Spinal cord (tissue), 10 donors: ENCODE data around the gene NUDT3. TPM values are rescaled to one million over a fixed set of nuclear protein-coding genes. Genes with fewer than 3 reads are reported as not detected.
A peak's percentile ranks its signal among the peaks of the same experiment; 100 is the strongest.
"Not testable (repeated sequence)": the region's sequence is repeated elsewhere in the genome, so short reads cannot be mapped to it uniquely, and the experiment has no call there.

Experiments
- DNase-seq, 6 donors: peaks; one replicate each; pipeline versions ENCODE4 v3.0.0 to v3.0.0-alpha.2; 2013 to 2015; ENCODE audit warnings: low spot score in 6 of 6, low read depth in 4 of 6
- H3K27ac ChIP-seq: one replicate; pipeline ENCODE4 v1.5.1; 2013; ENCODE audit warnings: low read depth, low read length, control low read depth
- H3K27me3 ChIP-seq: one replicate; pipeline ENCODE4 v1.6.1; 2013; ENCODE audit warnings: low read length; ENCODE audit not compliant: control insufficient read depth, insufficient read depth
- H3K36me3 ChIP-seq: one replicate; pipeline ENCODE4 v1.6.1; 2013; ENCODE audit warnings: low read length; ENCODE audit not compliant: control insufficient read depth, insufficient read depth
- H3K4me1 ChIP-seq: one replicate; pipeline ENCODE4 v1.6.1; 2013; ENCODE audit warnings: low read length; ENCODE audit not compliant: control insufficient read depth, insufficient read depth
- H3K4me3 ChIP-seq: one replicate; pipeline ENCODE4 v1.5.1; 2013; ENCODE audit warnings: low read depth, low read length, control low read depth
- H3K9me3 ChIP-seq: one replicate; pipeline ENCODE4 v1.6.1; 2013; ENCODE audit warnings: low read length; ENCODE audit not compliant: control insufficient read depth, insufficient read depth
- WGBS: methylation state at CpG from one replicate; pipeline ENCODE4 v1.1.5; 2013; ENCODE audit warnings: missing lambda C conversion rate; ENCODE audit not compliant: insufficient coverage; 5-methylcytosine and 5-hydroxymethylcytosine counted together
- polyA plus RNA-seq, 2 donors: library from polyadenylated mRNA; unstranded; fragments of 120-200 nt; gene quantifications; one replicate each; pipeline ENCODE4 v1.2.1, GENCODE V29; 2013; ENCODE audit not compliant: insufficient read length in 2 of 2
- total RNA-seq, 2 donors: library from RNA; depleted of rRNA in 1 of 2; stranded (reverse); fragments of 120-200 nt in 1 of 2; fragments of >200 nt in 1 of 2; gene quantifications; one replicate each; pipeline versions ENCODE4 v1.2.3 to v1.2.4, GENCODE V29; 2013 to 2014
- donor health status: healthy.

The NUDT3 gene
- total and polyA plus RNA-seq, 4 donors: 43.8 to 106 (median 59.8) TPM

DNA sequence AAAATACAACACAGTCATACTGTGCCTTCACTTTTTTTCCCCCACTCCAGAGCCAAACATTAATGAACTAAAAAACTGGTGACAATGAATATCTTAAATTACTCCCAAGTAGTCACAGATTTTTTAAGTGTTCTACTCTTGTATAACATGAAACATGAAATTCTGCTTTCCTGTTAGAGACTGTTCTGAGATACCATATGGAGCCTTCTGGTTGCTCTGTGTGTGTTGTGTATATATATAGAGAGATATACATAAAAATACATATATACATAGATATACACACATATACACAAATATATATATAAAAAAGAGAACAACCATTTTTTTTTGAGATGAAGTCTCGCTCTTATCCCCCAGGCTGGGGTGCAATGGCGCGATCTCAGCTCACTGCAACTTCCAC lies 63.5 kb downstream of the NUDT3 start:
- Histone ChIP-seq H3K27me3 (no peaks in the 10 kb centered on the region), H3K4me3 (no peak overlapping the region), H3K27ac (no peak overlapping the region), H3K36me3 (peaks cover 7% of the 10 kb centered on the region), H3K4me1 (peaks cover 6% of the 10 kb centered on the region), H3K9me3 (no peaks in the 10 kb centered on the region)
- peak in 1 of 6 donors; percentile 54 for DNase-seq
- WGBS: no CpG with 5 or more reads among the region's 3 CpGs

DNA sequence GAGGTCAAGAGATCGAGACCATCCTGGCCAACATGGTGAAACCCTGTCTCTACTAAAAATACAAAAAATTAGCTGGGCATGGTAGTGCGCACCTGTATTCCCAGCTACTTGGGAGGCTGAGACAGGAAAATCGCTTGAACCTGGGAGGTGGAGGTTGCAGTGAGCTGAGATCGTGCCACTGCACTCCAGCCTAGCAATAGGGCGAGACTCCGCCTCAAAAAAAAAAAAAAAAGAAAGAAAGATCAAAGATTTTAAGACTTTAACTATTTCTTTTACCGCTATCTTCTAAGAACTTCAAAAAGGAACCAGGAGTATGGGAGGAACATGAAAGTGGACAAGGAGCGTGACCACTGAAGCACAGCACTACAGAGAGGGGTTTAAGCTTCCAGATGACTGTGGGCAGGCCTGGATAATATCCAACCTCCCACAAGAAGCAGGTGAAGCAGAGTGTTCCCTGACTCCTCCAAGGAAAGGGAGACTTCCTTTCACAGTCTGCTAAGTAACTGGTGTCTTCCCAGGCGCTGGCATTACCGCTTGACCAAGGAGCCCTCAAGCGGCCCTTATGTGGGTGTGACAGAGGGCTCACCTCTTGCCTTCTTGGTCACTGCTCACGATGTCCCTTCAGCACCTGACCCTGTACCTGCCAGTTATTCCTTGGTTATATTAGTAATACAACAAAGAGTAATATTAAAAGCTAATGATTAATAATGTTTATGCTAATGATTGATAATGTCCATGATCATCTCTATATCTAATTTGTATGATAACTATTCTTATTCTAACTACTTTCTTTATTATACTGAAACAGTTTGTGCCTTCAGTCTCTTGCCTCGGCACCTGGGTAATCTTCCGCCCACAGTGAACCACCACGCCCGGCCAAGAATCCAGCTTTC lies 64.9 kb downstream of the NUDT3 start:
- H3K27ac ChIP-seq, H3K27me3 ChIP-seq, H3K4me3 ChIP-seq, H3K9me3 ChIP-seq, H3K36me3 ChIP-seq, DNase-seq, H3K4me1 ChIP-seq: not testable (repeated sequence)
- 100% methylated on average over 7 of the region's 16 CpGs for WGBS

DNA sequence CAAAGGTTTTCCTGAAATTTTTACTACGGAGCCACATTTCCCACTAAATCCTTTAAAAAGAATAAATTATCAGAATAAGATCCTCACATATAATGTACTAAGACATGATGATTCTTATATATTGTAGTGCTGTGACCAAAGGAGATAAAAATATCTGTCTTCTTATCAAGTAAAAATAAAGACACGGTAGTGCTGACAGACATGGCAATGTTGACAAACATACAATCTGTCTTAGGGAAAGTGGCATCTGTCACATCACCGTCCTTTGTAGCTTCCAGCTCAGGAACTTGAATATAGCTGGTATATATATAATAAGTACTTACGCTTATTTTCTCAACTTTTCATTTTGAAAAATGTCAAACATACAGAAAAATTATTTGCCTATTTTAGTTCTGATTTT lies 66.8 kb downstream of the NUDT3 start:
- no peaks in the 10 kb centered on the region for H3K27me3 ChIP-seq
- no CpG with 5 or more reads among the region's 4 CpGs for WGBS
- no peak overlapping the region for H3K4me3 ChIP-seq
- peaks cover 3% of the 10 kb centered on the region for H3K4me1 ChIP-seq
- no peaks in the 10 kb centered on the region for H3K9me3 ChIP-seq
- H3K36me3 ChIP-seq: peaks cover 7% of the 10 kb centered on the region
- no peak overlapping the region for H3K27ac ChIP-seq
- no peak for DNase-seq

DNA sequence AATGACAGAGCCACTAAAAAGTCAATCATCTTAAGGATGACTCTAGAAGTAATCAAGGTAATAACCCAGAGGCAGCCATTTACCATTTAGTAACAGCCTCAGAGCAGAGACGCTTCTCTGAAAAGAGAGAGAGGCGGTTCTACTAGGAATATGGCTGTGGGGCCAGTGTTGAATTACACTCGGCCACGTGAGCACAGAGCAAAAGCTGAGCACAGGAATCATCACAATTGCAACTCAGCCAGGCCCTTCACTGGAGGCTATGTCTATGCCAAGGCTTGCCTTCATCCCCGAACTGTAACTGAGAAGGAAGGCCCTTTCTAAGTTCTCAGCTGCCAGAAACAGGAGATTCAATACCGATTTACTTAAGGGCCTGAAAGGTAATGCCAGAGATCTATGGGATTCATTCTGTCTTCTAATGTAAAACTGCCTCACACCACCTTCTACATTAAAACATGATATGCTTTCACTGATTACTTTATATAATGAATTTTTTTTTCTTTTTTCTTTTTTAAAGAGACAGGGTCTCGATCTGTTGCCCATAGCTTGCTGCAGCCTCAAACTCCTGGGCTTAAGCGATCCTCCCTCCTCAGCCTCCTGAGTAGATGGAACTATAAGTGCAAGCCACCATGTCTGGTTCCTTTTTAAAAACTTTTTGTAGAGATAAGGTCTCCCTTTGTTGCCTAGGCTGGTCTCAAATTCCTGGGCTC lies 67.6 kb downstream of the NUDT3 start:
- H3K27me3 ChIP-seq: no peaks in the 10 kb centered on the region
- no peaks in the 10 kb centered on the region for H3K9me3 ChIP-seq
- H3K4me1 ChIP-seq: peaks cover 3% of the 10 kb centered on the region
- 40% methylated on average over 2 of the region's 8 CpGs for WGBS
- peaks cover 8% of the 10 kb centered on the region for H3K36me3 ChIP-seq
- peak overlapping the region; percentile 69 for H3K27ac ChIP-seq
- no peak overlapping the region for H3K4me3 ChIP-seq
- peak in 2 of 6 donors; percentile 44 to 66 for DNase-seq

DNA sequence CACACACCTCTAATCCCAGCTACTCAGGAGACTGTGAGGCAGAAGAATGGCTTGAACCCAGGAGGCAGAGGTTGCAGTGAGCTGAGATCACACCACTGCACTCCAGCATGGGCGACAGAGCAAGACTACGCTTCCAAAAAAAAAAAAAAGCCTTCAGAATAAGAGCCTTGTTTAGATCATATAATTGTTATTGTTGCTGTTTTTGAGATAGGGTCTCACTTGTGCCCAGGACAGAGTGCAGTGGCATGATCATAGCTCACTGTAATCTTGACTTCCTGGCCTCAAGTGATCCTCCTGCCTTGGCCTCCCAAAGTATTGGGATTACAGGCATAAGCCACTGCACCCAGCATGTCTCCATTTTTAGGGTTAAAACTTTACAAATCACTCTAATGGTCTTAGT lies 68.2 kb downstream of the NUDT3 start:
- peak overlapping the region; percentile 69 for H3K27ac ChIP-seq
- not testable (repeated sequence) for DNase-seq, H3K36me3 ChIP-seq, H3K27me3 ChIP-seq, H3K4me3 ChIP-seq, H3K9me3 ChIP-seq, H3K4me1 ChIP-seq
- no CpG with 5 or more reads among the region's 2 CpGs for WGBS

DNA sequence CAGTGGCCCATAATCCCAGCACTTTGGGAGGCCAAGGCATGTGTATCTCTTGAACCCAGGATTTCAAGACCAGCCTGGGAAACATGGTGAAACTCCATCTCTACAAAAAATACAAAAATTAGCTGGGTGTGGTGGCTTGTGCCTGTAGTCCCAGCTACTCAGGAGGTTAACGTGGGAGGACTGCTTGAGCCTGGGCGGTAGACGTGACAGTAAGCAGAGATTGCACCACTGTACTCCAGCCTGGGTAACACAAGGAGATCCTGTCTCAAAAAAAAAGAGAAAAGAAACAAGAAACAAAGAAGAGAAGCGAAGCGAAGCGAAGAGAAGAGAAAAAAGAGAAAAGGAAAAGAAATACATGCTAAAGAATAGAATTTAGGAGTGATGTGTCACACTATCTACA lies 69.2 kb downstream of the NUDT3 start:
- no peak for DNase-seq
- WGBS: 94% methylated on average over 3 of the region's 6 CpGs
- no peak overlapping the region for H3K27ac ChIP-seq

DNA sequence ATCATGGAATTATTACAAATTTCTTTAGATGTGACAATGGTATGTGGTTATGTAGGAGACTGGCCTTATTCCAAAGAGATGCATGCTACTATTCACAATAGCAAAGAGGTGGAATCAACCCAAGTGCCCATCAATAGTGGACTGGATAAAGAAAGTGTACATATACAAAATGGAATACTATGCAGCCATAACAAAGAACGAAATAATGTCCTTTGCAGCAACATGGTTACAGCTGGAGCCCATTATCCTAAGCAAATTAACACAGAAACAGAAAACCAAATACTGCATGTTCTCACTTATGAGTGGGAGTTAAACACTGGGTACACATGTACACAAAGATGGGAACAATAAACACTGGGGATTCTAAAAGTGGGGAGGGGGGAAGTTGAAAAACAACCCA lies 69.7 kb downstream of the NUDT3 start:
- DNase-seq: no peak
- WGBS: no CpG with 5 or more reads among the region's 1 CpG
- H3K27me3 ChIP-seq: no peaks in the 10 kb centered on the region
- no peak overlapping the region for H3K4me3 ChIP-seq
- peaks cover 8% of the 10 kb centered on the region for H3K36me3 ChIP-seq
- peaks cover 3% of the 10 kb centered on the region for H3K4me1 ChIP-seq
- no peak overlapping the region for H3K27ac ChIP-seq
- no peaks in the 10 kb centered on the region for H3K9me3 ChIP-seq

More for the DNA sequence above, 69.2 kb downstream of the NUDT3 start:
- H3K4me3 ChIP-seq: no peak overlapping the region
- H3K27me3 ChIP-seq: no peaks in the 10 kb centered on the region
- H3K36me3 ChIP-seq: peaks cover 8% of the 10 kb centered on the region
- H3K9me3 ChIP-seq: no peaks in the 10 kb centered on the region
- H3K4me1 ChIP-seq: peaks cover 3% of the 10 kb centered on the region

DNA sequence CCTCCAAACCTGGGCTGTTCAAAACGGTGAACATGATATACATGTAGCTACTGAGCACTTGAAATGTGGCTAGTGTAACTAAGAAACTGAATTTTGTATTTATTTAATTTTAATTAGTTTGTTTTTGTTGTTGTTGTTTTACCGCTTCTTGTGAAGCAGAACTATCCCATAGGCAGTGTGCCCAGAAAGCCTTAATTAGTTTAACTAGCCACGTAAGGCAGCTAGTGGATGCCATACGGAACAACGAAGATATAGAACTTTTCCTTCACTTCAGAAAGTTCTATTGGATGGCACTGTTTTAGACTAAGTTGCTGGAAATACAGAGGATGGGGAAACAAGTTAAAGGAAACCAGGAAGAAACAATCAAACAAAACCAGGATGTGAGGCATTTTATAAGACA lies 70.6 kb downstream of the NUDT3 start:
- H3K27me3 ChIP-seq: no peaks in the 10 kb centered on the region
- no CpG with 5 or more reads among the region's 5 CpGs for WGBS
- H3K4me3 ChIP-seq: no peak overlapping the region
- H3K4me1 ChIP-seq: peaks cover 3% of the 10 kb centered on the region
- peak overlapping the region; percentile 25 for H3K27ac ChIP-seq
- peak in 3 of 6 donors; percentile 26 to 62 (median 38) for DNase-seq
- peaks cover 8% of the 10 kb centered on the region for H3K36me3 ChIP-seq
- H3K9me3 ChIP-seq: no peaks in the 10 kb centered on the region

DNA sequence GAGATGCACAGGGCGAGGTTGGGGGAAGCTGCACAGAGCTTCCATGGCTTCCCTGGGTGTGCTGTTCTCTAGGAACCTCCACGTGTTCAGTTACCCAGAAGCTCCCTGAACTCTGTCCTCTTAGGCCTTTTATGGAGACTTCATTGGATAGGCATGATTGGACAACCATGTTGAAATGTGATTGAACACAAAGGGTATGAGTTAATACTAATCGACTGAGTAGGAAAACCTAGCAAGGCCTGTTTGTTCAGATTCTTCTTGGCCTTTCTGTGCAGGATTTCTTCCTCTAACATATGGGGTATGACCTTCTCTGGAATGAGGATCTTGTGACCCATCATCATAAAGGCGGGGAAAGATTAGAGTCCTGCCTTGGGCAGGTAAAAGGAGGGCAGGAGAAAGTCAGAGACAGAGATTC lies 73.0 kb downstream of the NUDT3 start:
- H3K27ac ChIP-seq: no peak overlapping the region
- no peaks in the 10 kb centered on the region for H3K4me1 ChIP-seq
- no peaks in the 10 kb centered on the region for H3K27me3 ChIP-seq
- no peaks in the 10 kb centered on the region for H3K9me3 ChIP-seq
- peaks cover 8% of the 10 kb centered on the region for H3K36me3 ChIP-seq
- no peak overlapping the region for H3K4me3 ChIP-seq
- DNase-seq: no peak
- 77% methylated on average over 2 of the region's 4 CpGs for WGBS
